Neutrophil (primary cell): ENCODE data around the gene FBXW5.

ENCODE experiments used
- H3K27ac ChIP-seq: fragments of 200-600 bp; sonication (generic); 2 replicates; pipeline ENCODE4 v1.5.1; 2016; ENCODE audit warnings: mild to moderate bottlenecking, moderate library complexity
- H3K27me3 ChIP-seq: fragments of 200-600 bp; sonication (generic); 2 replicates; pipeline ENCODE4 v1.6.0; 2016; ENCODE audit warnings: mild to moderate bottlenecking
- H3K36me3 ChIP-seq: fragments of 200-600 bp; sonication (generic); 2 replicates; pipeline ENCODE4 v1.5.1; 2017
- H3K4me1 ChIP-seq, 2 experiments: fragments of 200-600 bp in 1 of 2; sonication (generic) in 1 of 2; 1 replicate in 1 of 2; 2 replicates in 1 of 2; pipeline versions ENCODE4 v1.5.1 to v1.6.1; 2013 to 2016; ENCODE audit warnings: low read depth in 1 of 2, low read length in 1 of 2, mild to moderate bottlenecking in 1 of 2, moderate library complexity in 1 of 2; ENCODE audit not compliant: control insufficient read depth in 1 of 2, insufficient read depth in 1 of 2
- H3K4me3 ChIP-seq, 2 experiments: fragments of 200-600 bp in 1 of 2; sonication (generic) in 1 of 2; 1 replicate in 1 of 2; 2 replicates in 1 of 2; pipeline ENCODE4 v1.5.1; 2013 to 2016; ENCODE audit warnings: low read depth in 1 of 2, low read length in 1 of 2, mild to moderate bottlenecking in 1 of 2, moderate library complexity in 1 of 2
- H3K9me3 ChIP-seq: fragments of 200-600 bp; sonication (generic); 2 replicates; pipeline ENCODE4 v1.5.1; 2016
- TF ChIP-seq, protein P1 (sequence below): fragments of 200-600 bp; sonication (generic); IDR thresholded peaks from 2 replicates; pipeline ENCODE4 v1.5.1; 2016; ENCODE audit warnings: antibody characterized with exemption

FBXW5 gene

DNA sequence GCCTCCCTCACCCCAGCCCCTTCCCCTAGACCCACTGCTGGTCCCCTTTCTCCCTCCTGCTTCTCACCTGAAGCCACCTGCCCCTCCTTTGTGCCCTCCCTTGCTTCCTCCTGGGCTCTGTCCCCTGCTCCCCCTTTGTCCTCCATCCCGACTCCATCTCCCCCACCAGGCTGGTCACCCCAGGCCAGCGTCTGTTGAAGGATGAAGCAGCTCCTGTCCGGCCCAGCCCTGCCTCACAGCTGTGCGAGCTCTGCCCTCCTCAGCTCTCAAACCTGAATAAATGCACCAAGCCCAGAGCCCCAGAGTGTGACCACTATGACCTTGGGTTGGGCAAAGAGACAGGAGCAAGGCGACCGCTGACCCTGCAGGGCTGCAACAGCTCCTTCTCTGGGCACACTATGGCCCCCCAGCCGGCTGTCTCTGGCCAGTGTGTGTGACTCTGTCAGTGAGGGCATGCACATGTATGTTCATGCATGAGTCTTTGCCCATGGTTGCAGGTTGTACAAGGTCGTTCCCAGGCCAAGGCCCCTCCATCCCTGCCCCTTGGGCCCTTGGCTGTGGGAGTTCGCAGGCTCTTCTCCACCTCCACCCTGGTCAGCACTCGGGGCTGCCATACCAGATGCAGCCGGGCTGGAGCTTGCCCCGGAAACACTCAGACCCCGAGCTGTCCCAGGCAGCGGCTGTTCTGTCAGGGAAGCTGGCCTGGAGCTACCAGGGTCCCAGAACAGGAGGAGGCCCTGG lies 10.8 kb upstream of the FBXW5 start:
- TF ChIP-seq, protein P1, sequence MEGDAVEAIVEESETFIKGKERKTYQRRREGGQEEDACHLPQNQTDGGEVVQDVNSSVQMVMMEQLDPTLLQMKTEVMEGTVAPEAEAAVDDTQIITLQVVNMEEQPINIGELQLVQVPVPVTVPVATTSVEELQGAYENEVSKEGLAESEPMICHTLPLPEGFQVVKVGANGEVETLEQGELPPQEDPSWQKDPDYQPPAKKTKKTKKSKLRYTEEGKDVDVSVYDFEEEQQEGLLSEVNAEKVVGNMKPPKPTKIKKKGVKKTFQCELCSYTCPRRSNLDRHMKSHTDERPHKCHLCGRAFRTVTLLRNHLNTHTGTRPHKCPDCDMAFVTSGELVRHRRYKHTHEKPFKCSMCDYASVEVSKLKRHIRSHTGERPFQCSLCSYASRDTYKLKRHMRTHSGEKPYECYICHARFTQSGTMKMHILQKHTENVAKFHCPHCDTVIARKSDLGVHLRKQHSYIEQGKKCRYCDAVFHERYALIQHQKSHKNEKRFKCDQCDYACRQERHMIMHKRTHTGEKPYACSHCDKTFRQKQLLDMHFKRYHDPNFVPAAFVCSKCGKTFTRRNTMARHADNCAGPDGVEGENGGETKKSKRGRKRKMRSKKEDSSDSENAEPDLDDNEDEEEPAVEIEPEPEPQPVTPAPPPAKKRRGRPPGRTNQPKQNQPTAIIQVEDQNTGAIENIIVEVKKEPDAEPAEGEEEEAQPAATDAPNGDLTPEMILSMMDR: no peak
- H3K36me3 ChIP-seq: no peaks in the 10 kb centered on the region
- H3K9me3 ChIP-seq: no peaks in the 10 kb centered on the region
- H3K4me1 ChIP-seq: peaks cover 3% of the 10 kb centered on the region in 2 experiments
- no peak overlapping the region for H3K27ac ChIP-seq
- H3K27me3 ChIP-seq: no peaks in the 10 kb centered on the region
- H3K4me3 ChIP-seq: no peak overlapping the region

DNA sequence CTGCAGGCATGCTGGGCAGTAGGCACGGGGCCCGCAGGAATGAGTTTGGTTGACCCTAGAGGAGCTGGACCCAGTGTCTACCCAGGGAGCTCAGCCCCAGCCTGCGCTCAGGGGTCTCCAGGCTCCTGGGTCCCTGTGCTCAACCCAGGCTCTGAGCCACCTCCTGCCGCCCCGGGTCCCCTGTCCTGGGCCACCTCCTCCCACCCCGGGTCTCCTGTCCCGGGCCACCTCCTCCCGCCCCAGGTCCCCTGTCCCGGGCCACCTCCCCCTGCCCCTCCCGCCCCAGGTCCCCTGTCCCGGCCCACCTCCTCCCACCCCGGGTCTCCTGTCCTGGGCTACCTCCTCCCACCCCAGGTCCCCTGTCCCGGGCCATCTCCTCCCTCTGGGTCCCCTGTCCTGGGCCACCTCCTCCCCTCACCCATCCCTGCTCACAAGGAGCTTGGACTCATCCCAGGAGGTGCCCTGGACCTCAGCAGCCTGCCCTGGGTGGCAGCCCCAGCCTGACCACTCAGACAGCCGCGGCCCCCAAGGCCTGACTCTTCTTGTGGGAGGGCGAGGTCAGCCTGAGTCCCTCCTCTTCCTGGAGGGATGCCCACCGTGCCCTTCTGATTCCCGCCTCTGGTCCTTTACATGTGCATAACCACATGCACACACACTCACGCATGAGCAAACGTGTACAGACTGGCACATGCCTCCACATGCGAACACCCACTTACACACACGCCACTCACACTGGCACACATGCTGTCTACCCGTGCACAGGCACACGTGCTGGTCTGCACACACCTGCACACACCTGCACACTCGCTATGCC lies 9.9 kb upstream of the FBXW5 start:
- Histone ChIP-seq H3K27ac (no peak overlapping the region), H3K36me3 (no peaks in the 10 kb centered on the region), H3K4me1 (peaks cover 7 to 12% of the 10 kb centered on the region in 2 experiments), H3K9me3 (no peaks in the 10 kb centered on the region), H3K4me3 (no peak overlapping the region), H3K27me3 (no peaks in the 10 kb centered on the region)
- TF ChIP-seq, protein P1: no peak

DNA sequence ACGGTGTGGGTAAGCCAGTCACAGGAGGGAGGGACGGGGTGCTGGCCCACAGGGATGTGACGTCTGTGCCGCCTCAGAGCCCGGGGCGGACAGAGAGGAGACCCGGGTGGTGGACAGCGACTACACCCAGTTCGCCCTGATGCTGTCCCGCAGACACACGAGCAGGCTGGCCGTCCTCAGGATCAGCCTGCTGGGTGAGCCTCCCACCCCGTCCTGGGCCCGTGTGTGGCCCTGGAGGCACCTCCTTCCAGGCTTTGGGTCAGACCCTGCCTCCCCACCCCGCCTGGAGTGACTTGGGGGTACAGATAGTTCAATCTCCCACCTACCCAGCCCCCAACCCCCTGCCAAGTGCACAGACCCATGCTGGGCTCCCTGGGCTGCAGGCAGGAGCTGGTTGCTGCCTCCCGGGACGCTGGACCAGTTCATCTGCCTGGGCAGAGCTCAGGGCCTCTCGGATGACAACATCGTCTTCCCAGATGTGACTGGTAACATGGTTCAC lies 9.3 kb upstream of the FBXW5 start:
- H3K4me3 ChIP-seq: no peak overlapping the region
- H3K4me1 ChIP-seq: peaks cover 11 to 16% of the 10 kb centered on the region in 2 experiments
- TF ChIP-seq, protein P1: no peak
- H3K36me3 ChIP-seq: no peaks in the 10 kb centered on the region
- no peaks in the 10 kb centered on the region for H3K27me3 ChIP-seq
- no peak overlapping the region for H3K27ac ChIP-seq
- no peaks in the 10 kb centered on the region for H3K9me3 ChIP-seq

DNA sequence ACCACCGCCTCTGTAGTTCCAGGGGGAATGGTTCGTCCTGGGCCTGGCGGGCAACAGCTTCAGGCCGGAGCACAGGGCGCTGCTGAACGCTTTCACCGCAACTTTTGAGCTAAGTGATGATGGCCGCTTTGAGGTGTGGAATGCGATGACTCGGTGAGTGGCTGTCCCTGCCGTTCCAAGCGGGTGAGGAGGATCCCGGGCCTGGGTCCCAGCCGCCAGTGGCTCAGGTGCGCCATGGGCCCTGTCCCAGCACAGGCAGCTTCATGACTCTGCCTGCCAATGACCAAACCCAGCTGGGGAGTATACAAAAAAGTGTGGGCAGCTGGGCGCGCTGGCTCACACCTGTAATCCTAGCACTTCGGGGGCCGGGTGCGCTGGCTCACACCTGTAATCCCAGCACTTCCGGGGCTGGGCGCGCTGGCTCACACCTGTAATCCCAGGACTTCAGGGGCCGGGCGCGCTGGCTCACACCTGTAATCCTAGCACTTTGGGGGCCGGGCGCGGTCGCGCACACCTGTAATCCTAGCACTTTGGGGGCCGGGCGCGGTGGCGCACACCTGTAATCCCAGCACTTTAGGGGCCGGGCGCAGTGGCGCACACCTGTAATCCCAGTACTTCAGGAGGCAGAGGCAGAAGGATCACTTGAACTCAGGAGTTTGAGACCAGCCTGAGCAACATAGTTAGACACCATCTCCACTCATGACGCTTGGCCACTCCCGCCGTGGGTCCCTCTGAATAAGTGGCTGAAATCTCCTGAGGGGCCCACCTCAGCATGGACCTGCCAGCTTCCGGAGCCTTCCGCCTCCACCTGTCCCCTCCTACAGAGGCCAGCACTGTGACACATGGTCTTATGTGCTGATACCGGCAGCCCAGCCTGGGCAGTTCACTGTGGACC lies 8.6 kb upstream of the FBXW5 start:
- TF ChIP-seq, protein P1: no peak

DNA sequence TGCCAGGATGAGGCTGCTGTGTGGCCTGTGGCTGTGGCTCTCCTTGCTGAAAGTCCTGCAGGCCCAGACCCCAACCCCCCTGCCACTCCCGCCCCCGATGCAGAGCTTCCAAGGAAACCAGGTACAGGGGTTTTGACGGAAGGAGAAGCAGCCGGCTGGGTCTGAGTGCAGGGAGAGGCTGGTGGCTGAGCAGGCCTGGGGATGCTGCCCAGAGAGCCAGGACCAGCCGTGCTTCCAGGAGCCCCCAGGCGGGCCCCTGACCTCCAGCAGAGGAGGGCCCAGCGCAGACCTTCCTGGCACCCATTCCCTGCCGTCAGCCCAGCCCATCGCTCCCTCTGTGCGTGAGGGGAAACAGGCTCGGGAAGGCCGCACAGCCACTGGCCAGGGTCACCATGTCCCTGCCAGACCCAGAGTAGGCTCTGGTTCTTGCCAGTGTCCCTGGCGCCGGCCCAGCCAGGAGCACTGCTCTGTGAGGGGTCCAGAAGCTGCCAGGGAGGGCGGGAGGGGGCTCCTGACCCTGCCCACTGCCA lies 7.8 kb upstream of the FBXW5 start:
- Histone ChIP-seq H3K27me3 (no peaks in the 10 kb centered on the region), H3K27ac (no peak overlapping the region), H3K36me3 (no peaks in the 10 kb centered on the region), H3K4me3 (no peak overlapping the region), H3K9me3 (no peaks in the 10 kb centered on the region), H3K4me1 (peaks cover 11 to 16% of the 10 kb centered on the region in 2 experiments)
- TF ChIP-seq, protein P1: no peak

More for the DNA sequence above, 8.6 kb upstream of the FBXW5 start:
- no peak overlapping the region for H3K4me3 ChIP-seq
- H3K36me3 ChIP-seq: no peaks in the 10 kb centered on the region
- no peaks in the 10 kb centered on the region for H3K27me3 ChIP-seq
- no peak overlapping the region for H3K27ac ChIP-seq
- peaks cover 11 to 16% of the 10 kb centered on the region in 2 experiments for H3K4me1 ChIP-seq
- no peaks in the 10 kb centered on the region for H3K9me3 ChIP-seq
